ENCODE data around the gene BNIP1.
A peak's percentile ranks its signal among the peaks of the same experiment; 100 is the strongest.
"Not testable (repeated sequence)": the region's sequence is repeated elsewhere in the genome, so short reads cannot be mapped to it uniquely, and the experiment has no call there.

BNIP1 gene

GRCh38 chr5:173144200-173145176 lies at the start of gene BNIP1:
Gene BNIP1, plus strand, starts transcription at chr5:173144531. Its CDS starts 15 bp downstream, at chr5:173144546.
- peak; percentile 82 for FAIRE-seq

GRCh38 chr5:173098787-173099186 lies 45.5 kb upstream of the BNIP1 start:
- FAIRE-seq: no peak

GRCh38 chr5:173099461-173099860 lies 44.9 kb upstream of the BNIP1 start:
- no peak for FAIRE-seq

- no peak for FAIRE-seq
Measured at GRCh38 chr5:173101245-173101644, 43.1 kb upstream of the BNIP1 start.

- FAIRE-seq: no peak
Measured at GRCh38 chr5:173103411-173103810, 40.9 kb upstream of the BNIP1 start.

- FAIRE-seq: no peak
Measured at GRCh38 chr5:173108914-173109313, 35.4 kb upstream of the BNIP1 start.

- FAIRE-seq: peak; percentile 17
Measured at GRCh38 chr5:173114536-173114935, 29.8 kb upstream of the BNIP1 start.

- FAIRE-seq: no peak
Measured at GRCh38 chr5:173119719-173120118, 24.6 kb upstream of the BNIP1 start.

- FAIRE-seq: no peak
Measured at GRCh38 chr5:173123416-173123815, 20.9 kb upstream of the BNIP1 start.

- not testable (repeated sequence) for FAIRE-seq
Measured at GRCh38 chr5:173132166-173132565, 12.2 kb upstream of the BNIP1 start.

- FAIRE-seq: no peak
Measured at GRCh38 chr5:173138707-173139106, 5.6 kb upstream of the BNIP1 start.

- FAIRE-seq: no peak
Measured at GRCh38 chr5:173139631-173140030, 4.7 kb upstream of the BNIP1 start.

- no peak for FAIRE-seq
Measured at GRCh38 chr5:173140769-173141168, 3.6 kb upstream of the BNIP1 start.

GRCh38 chr5:173143567-173143966 lies 764 bp upstream of the BNIP1 start:
- no peak for FAIRE-seq

- no peak for FAIRE-seq
Measured at GRCh38 chr5:173148354-173148753, 4.0 kb downstream of the BNIP1 start.

- no peak for FAIRE-seq
Measured at GRCh38 chr5:173152547-173152946, 8.2 kb downstream of the BNIP1 start.

GRCh38 chr5:173153842-173154241 lies 9.5 kb downstream of the BNIP1 start:
- FAIRE-seq: no peak

- not testable (repeated sequence) for FAIRE-seq
Measured at GRCh38 chr5:173154619-173155018, 10.3 kb downstream of the BNIP1 start.

GRCh38 chr5:173155912-173156311 lies 11.6 kb downstream of the BNIP1 start:
- FAIRE-seq: no peak

GRCh38 chr5:173158366-173158765 lies 14.0 kb downstream of the BNIP1 start:
- no peak for FAIRE-seq

GRCh38 chr5:173159256-173159655 lies 14.9 kb downstream of the BNIP1 start:
- no peak for FAIRE-seq

GRCh38 chr5:173161148-173161547 lies 16.8 kb downstream of the BNIP1 start:
- no peak for FAIRE-seq

GRCh38 chr5:173163219-173163618 lies 18.9 kb downstream of the BNIP1 start:
- no peak for FAIRE-seq

GRCh38 chr5:173165177-173166016 lies 21.1 kb downstream of the BNIP1 start:
- FAIRE-seq: no peak

All from islet of Langerhans (tissue), 1 donor.